ENCODE results near the gene SLC1A2.

SLC1A2 gene

DNA sequence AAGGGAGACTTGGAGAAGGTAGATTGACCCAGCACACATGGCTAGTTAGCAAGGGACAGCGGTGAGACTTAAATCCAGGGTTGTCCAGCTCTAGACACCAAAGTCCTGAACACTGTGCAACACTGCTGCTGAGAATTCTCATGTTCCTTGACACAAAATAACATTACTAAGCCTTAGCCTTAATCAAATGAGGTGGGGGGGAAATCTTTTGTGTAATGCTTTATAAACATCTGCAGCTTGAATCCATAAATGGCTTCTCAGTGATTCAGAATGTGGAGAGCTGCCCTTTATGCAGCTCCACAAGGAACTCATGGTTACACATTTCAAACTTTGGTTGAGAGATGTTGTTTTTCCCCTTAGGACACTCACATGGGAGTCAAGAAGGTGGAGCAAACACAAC is 200.4 kb downstream of the SLC1A2 start:
- DNase-seq (ENCODE audit: low read depth): no peak

DNA sequence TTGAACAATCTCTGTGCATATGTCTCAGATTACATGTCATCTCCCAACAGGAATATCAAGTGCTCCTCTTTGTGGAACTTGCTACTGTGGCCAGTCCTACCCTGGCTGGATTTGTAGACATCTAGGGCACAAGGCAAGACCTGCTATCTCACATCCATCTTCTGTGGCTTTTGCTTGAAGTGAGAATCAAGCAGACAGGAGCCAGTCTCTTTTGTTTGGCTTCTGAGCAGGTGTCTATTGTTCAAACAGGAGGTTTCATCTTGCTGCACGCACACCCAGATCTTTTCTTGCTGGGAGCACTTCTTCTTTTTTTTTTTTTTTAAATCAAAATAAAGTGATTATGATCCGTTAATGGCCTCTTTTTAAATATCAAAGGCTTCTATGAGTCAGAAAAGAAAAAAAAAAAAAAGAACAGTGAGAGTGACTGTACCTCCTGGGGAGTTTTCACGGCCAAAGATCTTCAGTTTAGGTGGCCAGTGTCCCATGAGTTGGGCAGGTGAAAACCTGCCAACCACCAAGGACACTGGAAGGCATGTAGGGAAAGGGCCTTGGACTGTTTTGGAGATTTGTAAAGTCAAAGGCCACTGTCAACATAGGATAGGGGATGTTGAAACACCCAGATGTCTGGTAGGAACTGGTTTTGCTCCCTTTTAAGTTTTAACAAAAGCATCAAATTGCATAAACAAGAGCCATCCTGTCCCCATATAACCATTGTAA is 202.2 kb downstream of the SLC1A2 start:
- DNase-seq (ENCODE audit: low read depth): no peak

DNA sequence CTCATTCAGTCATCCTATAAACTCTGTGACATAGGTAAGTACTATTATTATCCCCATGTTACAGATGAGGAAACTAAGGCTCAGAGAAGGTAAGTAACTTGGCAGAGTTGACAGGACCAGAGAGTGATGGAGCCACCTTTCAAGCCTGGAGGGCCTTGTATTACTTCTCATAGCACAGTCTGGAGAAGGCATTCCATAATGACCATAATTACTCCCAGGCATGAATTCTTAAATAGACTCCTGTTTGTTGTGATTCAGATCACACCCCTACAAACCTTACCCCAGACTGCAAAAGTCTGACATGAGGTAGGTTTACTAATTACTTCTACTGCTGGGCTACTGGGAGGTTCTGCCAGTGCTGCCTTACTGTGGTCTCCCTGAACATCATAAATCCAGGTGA is 203.4 kb downstream of the SLC1A2 start:
- no peak for DNase-seq (ENCODE audit: low read depth)

DNA sequence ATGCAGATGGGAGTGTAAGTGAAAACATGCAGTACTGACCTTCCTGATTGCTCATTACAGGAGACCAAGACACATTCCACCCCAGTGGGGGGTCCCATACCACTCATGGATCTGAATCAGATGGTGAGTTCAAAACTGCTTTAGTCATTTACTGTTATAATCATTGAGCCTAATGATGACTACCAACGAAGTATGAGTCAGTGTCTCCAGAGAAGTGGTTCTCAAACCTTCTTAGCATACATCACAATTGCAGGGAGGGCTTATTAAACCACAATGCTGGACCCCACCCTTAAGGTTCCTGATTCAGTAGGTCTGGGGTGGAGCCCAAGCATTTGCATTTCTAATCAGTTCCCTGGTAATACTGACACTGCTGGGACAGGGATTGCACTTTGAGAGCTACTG is 204.6 kb downstream of the SLC1A2 start:
- DNase-seq (ENCODE audit: low read depth): no peak

DNA sequence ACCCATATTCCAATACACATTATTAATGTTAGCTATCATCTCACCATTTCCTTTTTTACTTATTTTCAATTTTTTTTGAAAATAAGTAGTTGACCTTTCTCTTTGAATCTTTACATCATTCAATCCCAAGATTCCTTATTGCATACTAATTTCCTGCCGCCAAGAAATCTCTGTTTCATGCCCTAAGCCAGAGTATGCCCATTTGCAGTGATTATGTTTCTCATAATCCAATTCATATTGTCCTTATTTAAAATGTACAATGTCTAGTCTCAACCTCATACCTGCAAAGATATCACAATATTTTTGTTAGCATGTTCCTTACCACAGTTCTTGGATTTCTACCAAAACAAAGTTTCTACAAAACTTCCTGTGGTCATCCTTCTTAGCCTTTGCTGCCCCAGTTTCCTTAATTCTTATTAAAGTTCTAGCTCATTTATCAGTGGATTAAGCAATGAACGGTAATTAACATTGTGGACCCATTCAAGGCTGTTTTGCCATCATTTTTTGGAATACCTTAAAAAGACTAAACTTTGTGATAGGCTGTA is 205.1 kb downstream of the SLC1A2 start:
- DNase-seq (ENCODE audit: low read depth): no peak

DNA sequence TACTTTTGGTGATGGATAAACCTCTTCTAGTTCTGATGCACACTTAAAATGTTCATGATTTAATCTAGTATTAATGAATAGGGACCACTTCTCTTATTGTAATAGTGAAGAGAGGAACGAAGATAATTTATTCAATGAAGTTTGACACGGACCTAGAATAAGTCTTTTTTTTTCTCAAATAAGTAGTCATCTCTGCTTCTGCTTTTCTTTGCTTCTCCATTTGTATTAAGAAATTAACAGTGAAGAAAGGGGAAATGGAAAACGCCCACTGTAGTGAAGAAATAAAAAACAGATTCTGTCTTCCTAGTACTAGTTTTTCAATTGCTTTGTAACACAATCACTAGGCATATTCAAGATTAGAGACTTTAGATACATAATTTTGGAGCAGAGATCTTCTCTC is 207.4 kb downstream of the SLC1A2 start:
- DNase-seq (ENCODE audit: low read depth): no peak

DNA sequence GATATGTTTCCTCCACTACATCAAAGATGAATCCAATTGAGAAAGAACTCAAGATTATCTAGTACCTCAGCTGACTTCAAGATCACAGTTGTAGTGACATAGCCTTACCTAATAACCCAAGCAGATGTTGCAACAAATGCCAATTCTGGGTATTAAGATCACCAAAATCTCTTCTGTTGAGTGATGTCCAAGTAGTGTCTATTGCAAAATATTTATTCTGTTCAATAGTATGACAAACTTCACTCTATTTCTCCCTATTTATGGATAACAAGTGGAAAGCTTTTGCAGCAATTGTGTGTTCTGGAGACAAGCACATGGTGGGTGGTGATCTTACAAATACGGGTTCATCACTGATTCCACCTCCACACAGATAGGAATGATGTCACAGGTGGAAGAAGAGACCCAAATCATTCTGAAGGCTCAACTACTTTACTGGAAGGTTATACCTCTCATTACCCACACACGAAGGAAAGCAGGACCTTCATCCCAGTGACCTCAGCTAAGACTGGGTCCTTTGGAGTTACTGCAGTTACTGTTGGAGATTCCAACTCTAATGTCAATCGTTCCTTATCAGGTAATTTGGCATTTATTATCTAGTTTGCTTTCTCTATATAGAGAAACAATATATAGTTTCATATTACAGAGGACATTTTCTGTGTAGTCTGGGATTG is 208.3 kb downstream of the SLC1A2 start:
- DNase-seq (ENCODE audit: low read depth): no peak

DNA sequence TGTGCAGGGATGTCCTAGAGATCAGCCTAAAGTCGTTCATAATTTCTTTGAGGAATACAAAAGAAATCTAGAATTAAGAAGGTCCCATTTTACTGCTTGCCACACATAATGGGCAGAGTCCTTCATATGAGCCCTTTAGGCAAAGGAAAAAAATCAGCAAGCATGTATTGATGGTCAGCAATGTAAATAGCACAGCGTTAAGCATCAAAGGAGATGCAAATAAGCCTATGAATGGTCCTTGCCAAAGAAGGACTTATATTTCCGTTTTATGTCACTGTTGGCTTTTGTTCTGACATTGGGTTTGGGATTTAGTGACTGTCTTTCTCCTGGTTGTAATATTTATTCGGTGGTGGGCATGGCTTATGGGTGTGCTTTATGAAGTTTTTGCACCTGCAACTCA is 210.6 kb downstream of the SLC1A2 start:
- no peak for DNase-seq (ENCODE audit: low read depth)

DNA sequence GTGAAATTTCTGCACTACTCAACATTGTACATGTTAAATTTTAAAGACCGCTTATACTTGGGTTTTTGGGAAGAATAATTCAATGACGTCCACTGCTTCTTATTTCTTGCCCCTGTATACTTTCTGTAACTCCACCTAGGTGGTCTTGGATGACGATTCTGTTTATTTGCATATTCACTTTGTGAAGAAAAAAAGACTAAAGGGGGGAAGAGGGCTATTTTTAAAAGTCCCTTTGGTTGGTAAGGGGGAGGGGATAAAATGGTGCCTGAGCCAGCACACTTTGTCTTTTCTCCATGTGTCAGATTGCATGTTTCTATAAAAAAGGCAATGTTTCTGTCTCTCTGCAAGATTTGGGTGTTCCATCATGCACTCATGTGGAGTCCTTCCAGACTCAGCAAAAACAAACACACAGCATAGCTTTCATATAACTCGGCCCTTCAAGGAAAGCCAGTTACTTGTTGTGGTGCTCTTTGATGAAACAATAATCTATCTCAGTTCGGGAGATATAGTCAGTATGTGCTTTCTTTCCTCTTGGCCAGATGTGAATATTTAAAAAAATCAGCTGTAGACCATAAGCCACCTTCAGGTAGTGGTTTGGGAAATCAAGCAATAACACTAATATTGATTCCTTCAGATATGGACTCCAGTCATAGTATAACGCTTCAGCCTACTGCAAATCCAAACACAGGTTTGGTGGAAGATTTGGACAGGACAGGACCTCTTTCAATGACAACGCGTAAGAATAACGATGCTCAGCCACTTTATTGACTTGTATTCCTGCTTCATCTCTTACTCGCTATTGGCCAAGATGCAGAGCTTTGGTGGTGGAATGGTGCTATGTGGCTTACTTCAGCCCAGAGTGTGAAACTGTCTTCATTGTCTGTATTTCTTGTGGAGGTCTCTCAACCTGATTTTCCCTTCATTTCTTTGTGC is 211.6 kb downstream of the SLC1A2 start:
- no peak for DNase-seq (ENCODE audit: low read depth)

DNA sequence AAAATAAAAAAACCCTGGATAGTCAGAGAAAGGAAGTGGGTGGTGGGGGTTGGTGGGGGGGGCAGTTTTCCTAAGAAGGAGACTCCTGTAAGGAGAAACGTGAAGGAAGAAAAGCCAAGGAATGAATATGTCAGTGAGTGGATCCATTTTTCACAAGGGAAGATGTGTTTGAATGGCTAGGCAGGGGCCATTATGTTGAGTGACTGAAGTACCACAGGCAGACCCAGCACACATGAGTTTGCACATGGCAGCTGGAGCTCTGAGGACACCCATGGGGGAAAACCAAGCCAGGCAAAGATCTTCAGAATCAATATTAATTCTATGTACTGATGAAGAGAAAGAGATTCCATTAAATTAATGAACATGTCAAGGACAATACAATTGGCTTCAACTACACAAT is 212.7 kb downstream of the SLC1A2 start:
- no peak for DNase-seq (ENCODE audit: low read depth)

DNA sequence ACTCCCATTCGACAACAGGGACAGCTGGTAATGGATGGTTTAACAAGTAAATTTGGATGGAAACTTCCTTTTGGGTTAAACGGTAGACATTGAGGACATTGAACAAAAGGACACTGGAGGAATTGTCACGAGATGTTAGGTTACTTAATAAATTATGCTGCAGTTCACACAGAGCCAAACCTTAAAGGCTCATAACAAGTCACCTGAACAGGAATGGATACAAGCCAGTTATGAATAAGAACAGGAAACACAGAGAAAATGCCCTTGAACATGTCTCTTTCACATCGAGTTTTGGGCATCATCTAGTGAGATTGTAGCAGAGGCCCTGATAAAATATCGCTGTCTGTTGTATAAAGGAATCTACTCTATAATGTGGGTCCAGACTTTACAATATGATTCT is 214.7 kb downstream of the SLC1A2 start:
- DNase-seq (ENCODE audit: low read depth): no peak
